ENCODE measurements around the gene ZBTB40.

Gene ZBTB40

GRCh38 chr1:22508991-22509390 lies 57.3 kb downstream of the ZBTB40 start:
- DNase-seq, result no peak

GRCh38 chr1:22509815-22510214 lies 58.2 kb downstream of the ZBTB40 start:
- no peak for DNase-seq

GRCh38 chr1:22512873-22513272 lies 61.2 kb downstream of the ZBTB40 start:
- DNase-seq, result no peak

GRCh38 chr1:22516906-22517571 lies 65.4 kb downstream of the ZBTB40 start:
- no peak for DNase-seq

GRCh38 chr1:22517956-22518355 lies 66.3 kb downstream of the ZBTB40 start:
- DNase-seq, result no peak

GRCh38 chr1:22518379-22518778 lies 66.7 kb downstream of the ZBTB40 start:
- DNase-seq, result no peak

GRCh38 chr1:22520871-22521270 lies 69.2 kb downstream of the ZBTB40 start:
- no peak for DNase-seq

- no peak for DNase-seq
Observed at GRCh38 chr1:22521692-22522091, 70.0 kb downstream of the ZBTB40 start.

- DNase-seq, result no peak
Observed at GRCh38 chr1:22522221-22522743, 70.6 kb downstream of the ZBTB40 start.

- DNase-seq, result no peak
Observed at GRCh38 chr1:22524481-22524880, 72.8 kb downstream of the ZBTB40 start.

- no peak for DNase-seq
Observed at GRCh38 chr1:22525211-22525610, 73.6 kb downstream of the ZBTB40 start.

GRCh38 chr1:22525646-22526045 lies 74.0 kb downstream of the ZBTB40 start:
- DNase-seq, result no peak

GRCh38 chr1:22526098-22526497 lies 74.4 kb downstream of the ZBTB40 start:
- DNase-seq, result no peak

- DNase-seq, result no peak
Observed at GRCh38 chr1:22526677-22527076, 75.0 kb downstream of the ZBTB40 start.

- no peak for DNase-seq
Observed at GRCh38 chr1:22527122-22527521, 75.5 kb downstream of the ZBTB40 start.

- DNase-seq, result no peak
Observed at GRCh38 chr1:22527555-22528296, 76.1 kb downstream of the ZBTB40 start.

GRCh38 chr1:22528451-22528850 lies 76.8 kb downstream of the ZBTB40 start:
- no peak for DNase-seq

GRCh38 chr1:22529901-22530621 lies 78.4 kb downstream of the ZBTB40 start:
- no peak for DNase-seq

- no peak for DNase-seq
Observed at GRCh38 chr1:22530715-22531114, 79.1 kb downstream of the ZBTB40 start.

GRCh38 chr1:22531251-22531650 lies 79.6 kb downstream of the ZBTB40 start:
- no peak for DNase-seq

- DNase-seq, result no peak
Observed at GRCh38 chr1:22533244-22533895, 81.7 kb downstream of the ZBTB40 start.

GRCh38 chr1:22534951-22535350 lies 83.3 kb downstream of the ZBTB40 start:
- DNase-seq, result no peak

- no peak for DNase-seq
Observed at GRCh38 chr1:22535399-22535798, 83.7 kb downstream of the ZBTB40 start.

Measured in activated CD8-positive, alpha-beta memory T cell treated with anti-CD3 and anti-CD28 coated beads for 24 hours (primary cell).